CD14-positive monocyte (primary cell): ENCODE results near the gene C4orf51. TPM values are rescaled to one million over a fixed set of nuclear protein-coding genes. Genes with fewer than 3 reads are reported as not detected.

Experiments
- DNase-seq, 3 donors: peaks; one replicate each; pipeline ENCODE4 v3.0.0-alpha.2; 2011 to 2022
- H2AFZ ChIP-seq: 2 replicates; pipeline ENCODE4 v1.6.0; 2012; ENCODE audit warnings: mild to moderate bottlenecking, low read depth, low read length, inconsistent platforms; ENCODE audit not compliant: insufficient read depth, poor library complexity, severe bottlenecking
- H3K27ac ChIP-seq, 2 donors: 1 replicate in 1 of 2; 2 replicates in 1 of 2; pipeline ENCODE4 v1.5.1; 2012 to 2013; ENCODE audit warnings: low read length in 2 of 2, control low read depth in 1 of 2, inconsistent platforms in 1 of 2, low read depth in 1 of 2, mild to moderate bottlenecking in 1 of 2
- H3K27me3 ChIP-seq, 2 donors: one replicate each; pipeline versions ENCODE4 v1.6.0 to v1.6.1; 2011 to 2013; ENCODE audit warnings: low read length in 2 of 2; ENCODE audit not compliant: control insufficient read depth in 2 of 2, insufficient read depth in 2 of 2
- H3K36me3 ChIP-seq, 2 donors: replicated peaks in 1 of 2; 1 replicate in 1 of 2; 2 replicates in 1 of 2; pipeline versions ENCODE4 v1.5.1 to v1.6.1; 2012 to 2013; ENCODE audit warnings: low read length in 2 of 2, control low read depth in 1 of 2, inconsistent platforms in 1 of 2, mild to moderate bottlenecking in 1 of 2; ENCODE audit not compliant: insufficient read depth in 2 of 2, control insufficient read depth in 1 of 2
- H3K4me1 ChIP-seq, 2 donors: 1 replicate in 1 of 2; 2 replicates in 1 of 2; pipeline versions ENCODE4 v1.5.1 to v1.6.1; 2012 to 2013; ENCODE audit warnings: low read length in 2 of 2, control low read depth in 1 of 2, inconsistent platforms in 1 of 2, mild to moderate bottlenecking in 1 of 2, moderate library complexity in 1 of 2; ENCODE audit not compliant: insufficient read depth in 2 of 2, control insufficient read depth in 1 of 2
- H3K4me2 ChIP-seq: replicated peaks from 2 replicates; pipeline ENCODE3; 2012; ENCODE audit warnings: low read length, moderate library complexity, mild to moderate bottlenecking; ENCODE audit not compliant: poor library complexity, severe bottlenecking; ENCODE audit errors: extremely low read depth
- H3K4me3 ChIP-seq, 3 experiments: fragments of 200-600 bp in 1 of 3; sonication (generic) in 1 of 3; replicated peaks in 1 of 3; 1 replicate in 2 of 3; 2 replicates in 1 of 3; pipeline ENCODE4 v1.5.1; 2011 to 2013; ENCODE audit warnings: low read length in 3 of 3, mild to moderate bottlenecking in 3 of 3, control low read depth in 2 of 3, low read depth in 2 of 3, inconsistent platforms in 1 of 3, moderate library complexity in 1 of 3
- H3K79me2 ChIP-seq: 2 replicates; pipeline ENCODE4 v1.6.0; 2012; ENCODE audit warnings: mild to moderate bottlenecking, control low read depth, inconsistent platforms, low read length, moderate library complexity; ENCODE audit not compliant: insufficient read depth
- H3K9ac ChIP-seq: 2 replicates; pipeline ENCODE4 v1.6.0; 2017; ENCODE audit warnings: low read length, mild to moderate bottlenecking; ENCODE audit not compliant: insufficient read depth, poor library complexity, severe bottlenecking
- H3K9me3 ChIP-seq, 2 donors: replicated peaks in 1 of 2; 1 replicate in 1 of 2; 2 replicates in 1 of 2; pipeline versions ENCODE4 v1.5.1 to v1.6.1; 2012 to 2013; ENCODE audit warnings: low read length in 2 of 2, control low read depth in 1 of 2; ENCODE audit not compliant: control insufficient read depth in 1 of 2, insufficient read depth in 1 of 2
- H4K20me1 ChIP-seq: 2 replicates; pipeline ENCODE4 v1.6.0; 2012; ENCODE audit warnings: mild to moderate bottlenecking, low read length, control low read depth, moderate library complexity; ENCODE audit not compliant: insufficient read depth
- H3K27ac Mint-ChIP-seq, 7 donors: one replicate each; pipeline ENCODE4 v1.8.0; 2020; ENCODE audit warnings: mild to moderate bottlenecking in 7 of 7, mixed read lengths in 7 of 7, moderate library complexity in 6 of 7, inconsistent platforms in 2 of 7
- H3K27me3 Mint-ChIP-seq, 3 donors: one replicate each; pipeline ENCODE4 v1.8.0; 2021 to 2022; ENCODE audit warnings: low read depth in 3 of 3, mild to moderate bottlenecking in 3 of 3, mixed read lengths in 3 of 3, moderate library complexity in 3 of 3, inconsistent platforms in 1 of 3
- H3K36me3 Mint-ChIP-seq, 2 donors: one replicate each; pipeline ENCODE4 v1.8.0; 2020; ENCODE audit warnings: mixed read lengths in 2 of 2, inconsistent platforms in 1 of 2, mild to moderate bottlenecking in 1 of 2
- H3K4me1 Mint-ChIP-seq: one replicate; pipeline ENCODE4 v1.8.0; 2020; ENCODE audit warnings: mild to moderate bottlenecking, mixed read lengths
- H3K4me3 Mint-ChIP-seq, 2 donors: one replicate each; pipeline ENCODE4 v1.8.0; 2020; ENCODE audit warnings: mild to moderate bottlenecking in 2 of 2, mixed read lengths in 2 of 2, moderate library complexity in 1 of 2
- H3K9me3 Mint-ChIP-seq, 7 donors: one replicate each; pipeline ENCODE4 v1.8.0; 2020 to 2022; ENCODE audit warnings: mixed read lengths in 7 of 7, mild to moderate bottlenecking in 6 of 7, moderate library complexity in 6 of 7, inconsistent platforms in 2 of 7
- CTCF ChIP-seq: fragments of 200-600 bp; IDR thresholded peaks from one replicate; pipeline ENCODE4 v1.8.0; 2022; ENCODE audit warnings: antibody characterized with exemption, mild to moderate bottlenecking
- WGBS: methylation state at CpG from one replicate; pipeline ENCODE4 v1.1.5; 2013; ENCODE audit warnings: missing lambda C conversion rate; ENCODE audit not compliant: insufficient coverage; 5-methylcytosine and 5-hydroxymethylcytosine counted together
- intact Hi-C, 2 donors: fragments of 100-400 bp; cut with micrococcal nuclease; formaldehyde crosslinking; loops; one replicate each; pipeline versions ENCODE4 v1.15.0 to v1.15.1; 2023
- polyA plus RNA-seq, 3 donors: library from polyadenylated mRNA; depleted of rRNA in 1 of 3; unstranded in 2 of 3; stranded (reverse) in 1 of 3; fragments of 300-500 nt in 2 of 3; fragments of >200 nt in 1 of 3; fragmentation: Illumina TruSeq in 2 of 3; gene quantifications; 1 replicate in 2 of 3; 2 replicates in 1 of 3; pipeline ENCODE4 v1.2.3, GENCODE V29; 2012 to 2021

C4orf51 gene
- polyA plus RNA-seq, 3 donors = not detected

DNA sequence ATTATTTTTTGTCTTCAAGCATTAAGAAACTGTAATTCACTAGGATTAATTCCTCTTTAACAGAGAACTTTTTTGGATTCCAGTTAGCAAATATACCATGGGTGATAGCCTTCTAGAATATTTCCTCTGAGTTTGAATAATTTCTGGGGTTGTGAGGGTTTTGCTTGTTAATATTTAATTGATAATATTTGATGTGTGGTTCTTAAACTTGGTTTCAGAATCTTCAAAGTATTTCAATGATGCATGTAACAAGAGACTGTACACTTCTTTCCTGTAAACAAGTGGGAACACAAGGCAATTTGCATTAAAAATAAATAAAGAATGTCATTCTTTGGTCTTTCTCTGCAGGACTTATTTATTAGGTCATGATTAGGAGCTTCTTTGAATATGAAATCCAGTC lies 9.5 kb upstream of the C4orf51 start:
- peaks cover 0 to 3% (median 2%) of the 10 kb centered on the region in 3 donors for H3K27me3 Mint-ChIP-seq
- TF ChIP-seq CTCF = no peak
- Histone ChIP-seq H3K79me2 (no peaks in the 10 kb centered on the region), H3K9me3 (no peaks in the 10 kb centered on the region), H4K20me1 (no peaks in the 10 kb centered on the region), H2AFZ (no peak overlapping the region), H3K36me3 (no peaks in the 10 kb centered on the region), H3K4me1 (no peaks in the 10 kb centered on the region), H3K4me3 (no peak overlapping the region), H3K9ac (no peak overlapping the region), H3K27me3 (no peaks in the 10 kb centered on the region), H3K27ac (no peak overlapping the region), H3K4me2 (no peak overlapping the region)
- DNase-seq = no peak
- H3K4me3 Mint-ChIP-seq = no peak overlapping the region
- peaks cover 3% of the 10 kb centered on the region for H3K4me1 Mint-ChIP-seq
- intact Hi-C loops = no loop called here
- no peaks in the 10 kb centered on the region for H3K36me3 Mint-ChIP-seq
- H3K9me3 Mint-ChIP-seq = peaks cover 0 to 11% (median 9%) of the 10 kb centered on the region in 7 donors
- H3K27ac Mint-ChIP-seq = no peak overlapping the region

GRCh38 chr4:145679520-145679919 lies 426 bp upstream of the C4orf51 start:
- H3K9ac ChIP-seq = no peak overlapping the region
- H3K9me3 ChIP-seq = peaks cover 0 to 2% of the 10 kb centered on the region in 2 donors
- Mint-ChIP-seq H3K4me3 (no peak overlapping the region), H3K4me1 (no peaks in the 10 kb centered on the region), H3K27me3 (peaks cover 0 to 4% (median 2%) of the 10 kb centered on the region in 3 donors), H3K27ac (no peak overlapping the region), H3K36me3 (no peaks in the 10 kb centered on the region), H3K9me3 (peaks cover 6 to 18% (median 12%) of the 10 kb centered on the region in 7 donors)
- H3K79me2 ChIP-seq = no peaks in the 10 kb centered on the region
- H3K4me3 ChIP-seq = no peak overlapping the region
- no peaks in the 10 kb centered on the region for H3K36me3 ChIP-seq
- H3K27me3 ChIP-seq = no peaks in the 10 kb centered on the region
- no peak overlapping the region for H3K27ac ChIP-seq
- DNase-seq = no peak
- TF ChIP-seq CTCF = no peak
- no peak overlapping the region for H3K4me2 ChIP-seq
- no peak overlapping the region for H2AFZ ChIP-seq
- H4K20me1 ChIP-seq = no peaks in the 10 kb centered on the region
- no peaks in the 10 kb centered on the region for H3K4me1 ChIP-seq
- intact Hi-C loops = no loop called here
- 100% methylated on average over 1 of the region's 1 CpG for WGBS
